Activated CD8-positive, alpha-beta T cell treated with anti-CD3 and anti-CD28 coated beads, Interleukin-2, amount 10 ng/mL, durations not matched to agents 7 days and 5 days (primary cell): Measurements from ENCODE around the gene POU2AF1. TPM values are rescaled to one million over a fixed set of nuclear protein-coding genes. Genes with fewer than 3 reads are reported as not detected.
"Not testable (repeated sequence)": the region's sequence is repeated elsewhere in the genome, so short reads cannot be mapped to it uniquely, and the experiment has no call there.

Experiments
- ATAC-seq: fragments of 150-1000 bp; cut with Tn5 transposase; one replicate; pipeline ENCODE4 v1.10.0; 2021; ENCODE audit warnings: moderate library complexity
- CTCF ChIA-PET: fragments of 350-600 bp; sonication (Branson Sonifier 250); formaldehyde crosslinking; loops from one replicate; lab custom pipeline; 2021; ENCODE audit warnings: antibody characterized with exemption; lab: Charles Lee
- POLR2A ChIA-PET: fragments of 350-600 bp; sonication (Branson Sonifier 250); formaldehyde crosslinking; loops from one replicate; lab custom pipeline; 2021; ENCODE audit warnings: antibody characterized with exemption; lab: Charles Lee
- DNase-seq: peaks from one replicate; pipeline ENCODE4 v3.0.0-alpha.2; 2020
- H3K27ac Mint-ChIP-seq: one replicate; pipeline ENCODE4 v1.8.0; 2021; ENCODE audit warnings: mild to moderate bottlenecking, mixed read lengths
- H3K27me3 Mint-ChIP-seq: one replicate; pipeline ENCODE4 v1.8.0; 2021; ENCODE audit warnings: low read depth, mixed read lengths
- H3K36me3 Mint-ChIP-seq: one replicate; pipeline ENCODE4 v1.8.0; 2021; ENCODE audit warnings: low read depth, mixed read lengths
- H3K4me1 Mint-ChIP-seq: one replicate; pipeline ENCODE4 v1.8.0; 2021; ENCODE audit warnings: low read depth, mixed read lengths
- H3K4me3 Mint-ChIP-seq: one replicate; pipeline ENCODE4 v1.8.0; 2021; ENCODE audit warnings: mild to moderate bottlenecking, mixed read lengths
- H3K9me3 Mint-ChIP-seq: one replicate; pipeline ENCODE4 v1.8.0; 2022; ENCODE audit warnings: mixed read lengths; ENCODE audit not compliant: insufficient read depth
- total RNA-seq, 2 experiments: library from RNA; stranded (reverse); gene quantifications; one replicate each; pipeline ENCODE4 v1.2.3, GENCODE V29; 2021

Gene POU2AF1
- total RNA-seq, 2 experiments from 2014 or later, result 1.7 to 2.4 TPM

GRCh38 chr11:111408789-111409727, 30.0 kb upstream of the POU2AF1 start:
- H3K4me3 Mint-ChIP-seq, result no peak overlapping the region
- CTCF ChIA-PET, result interaction anchor here (0.9 to 3.2 kb wide), 3 partner anchors 20 to 126 kb away, joined by 3 to 14 read pairs (median 3); no protein-coding TSS in a partner anchor
- H3K36me3 Mint-ChIP-seq, result no peaks in the 10 kb centered on the region
- peaks cover 4% of the 10 kb centered on the region for H3K9me3 Mint-ChIP-seq
- POLR2A ChIA-PET, result no interaction called here
- no peaks in the 10 kb centered on the region for H3K27me3 Mint-ChIP-seq
- H3K27ac Mint-ChIP-seq, result no peak overlapping the region
- ATAC-seq (no peak), DNase-seq (no peak)
- H3K4me1 Mint-ChIP-seq, result peaks cover 22% of the 10 kb centered on the region

DNA sequence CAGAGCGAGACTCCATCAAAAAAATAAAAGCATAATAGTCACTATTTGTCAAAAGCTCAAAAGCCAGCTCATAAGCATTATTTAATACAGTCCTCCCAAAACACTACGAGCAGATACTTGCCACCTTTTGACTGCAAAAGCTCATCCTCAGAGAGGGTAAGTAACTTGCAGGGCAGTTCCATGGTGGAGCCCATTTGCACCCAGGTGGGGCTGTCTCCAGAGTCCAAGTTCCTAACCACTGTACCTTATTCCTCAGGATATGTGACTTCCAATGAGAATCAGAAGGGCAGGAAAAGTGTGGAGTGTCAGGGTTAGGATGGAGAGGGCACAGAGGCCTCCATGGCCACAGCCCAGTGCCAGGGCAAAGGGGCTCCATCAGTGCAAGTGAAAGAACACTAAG, 28.6 kb upstream of the POU2AF1 start:
- Mint-ChIP-seq H3K4me1 (peaks cover 19% of the 10 kb centered on the region), H3K27me3 (no peaks in the 10 kb centered on the region), H3K9me3 (peaks cover 10% of the 10 kb centered on the region), H3K4me3 (no peak overlapping the region), H3K36me3 (no peaks in the 10 kb centered on the region), H3K27ac (no peak overlapping the region)
- ChIA-PET CTCF (interaction anchor here (0.6 to 0.7 kb wide), 2 partner anchors 15 to 51 kb away, joined by 3 read pairs; no protein-coding TSS in a partner anchor), POLR2A (no interaction called here)
- ATAC-seq, result no peak
- DNase-seq, result no peak

GRCh38 chr11:111406589-111406988, 27.5 kb upstream of the POU2AF1 start:
- H3K36me3 Mint-ChIP-seq, result no peaks in the 10 kb centered on the region
- ChIA-PET POLR2A (no interaction called here), CTCF (interaction anchor here (1.1 kb wide), 1 partner anchor 124 kb away, joined by 3 read pairs; no protein-coding TSS in a partner anchor)
- DNase-seq (no peak), ATAC-seq (no peak)
- no peak overlapping the region for H3K27ac Mint-ChIP-seq
- H3K4me3 Mint-ChIP-seq, result no peak overlapping the region
- H3K27me3 Mint-ChIP-seq, result no peaks in the 10 kb centered on the region
- peaks cover 19% of the 10 kb centered on the region for H3K4me1 Mint-ChIP-seq
- peaks cover 10% of the 10 kb centered on the region for H3K9me3 Mint-ChIP-seq

- Mint-ChIP-seq H3K9me3 (peaks cover 10% of the 10 kb centered on the region), H3K4me3 (no peak overlapping the region), H3K27ac (no peak overlapping the region), H3K4me1 (peaks cover 19% of the 10 kb centered on the region), H3K27me3 (no peaks in the 10 kb centered on the region), H3K36me3 (no peaks in the 10 kb centered on the region)
- CTCF ChIA-PET, result interaction anchor here (1.1 kb wide), 1 partner anchor 123 kb away, joined by 3 read pairs; no protein-coding TSS in a partner anchor
- ATAC-seq, result no peak
- DNase-seq, result no peak
- POLR2A ChIA-PET, result no interaction called here
Observed at GRCh38 chr11:111406091-111406490, 27.0 kb upstream of the POU2AF1 start.

- CTCF ChIA-PET, result interaction anchor here (1.1 kb wide), 1 partner anchor 123 kb away, joined by 3 read pairs; no protein-coding TSS in a partner anchor
- POLR2A ChIA-PET, result no interaction called here
- no peak overlapping the region for H3K4me3 Mint-ChIP-seq
- peaks cover 17% of the 10 kb centered on the region for H3K4me1 Mint-ChIP-seq
- DNase-seq (no peak), ATAC-seq (no peak)
- H3K9me3 Mint-ChIP-seq, result peaks cover 10% of the 10 kb centered on the region
- no peaks in the 10 kb centered on the region for H3K27me3 Mint-ChIP-seq
- H3K27ac Mint-ChIP-seq, result no peak overlapping the region
- no peaks in the 10 kb centered on the region for H3K36me3 Mint-ChIP-seq
Observed at GRCh38 chr11:111405551-111405950, 26.5 kb upstream of the POU2AF1 start.

DNA sequence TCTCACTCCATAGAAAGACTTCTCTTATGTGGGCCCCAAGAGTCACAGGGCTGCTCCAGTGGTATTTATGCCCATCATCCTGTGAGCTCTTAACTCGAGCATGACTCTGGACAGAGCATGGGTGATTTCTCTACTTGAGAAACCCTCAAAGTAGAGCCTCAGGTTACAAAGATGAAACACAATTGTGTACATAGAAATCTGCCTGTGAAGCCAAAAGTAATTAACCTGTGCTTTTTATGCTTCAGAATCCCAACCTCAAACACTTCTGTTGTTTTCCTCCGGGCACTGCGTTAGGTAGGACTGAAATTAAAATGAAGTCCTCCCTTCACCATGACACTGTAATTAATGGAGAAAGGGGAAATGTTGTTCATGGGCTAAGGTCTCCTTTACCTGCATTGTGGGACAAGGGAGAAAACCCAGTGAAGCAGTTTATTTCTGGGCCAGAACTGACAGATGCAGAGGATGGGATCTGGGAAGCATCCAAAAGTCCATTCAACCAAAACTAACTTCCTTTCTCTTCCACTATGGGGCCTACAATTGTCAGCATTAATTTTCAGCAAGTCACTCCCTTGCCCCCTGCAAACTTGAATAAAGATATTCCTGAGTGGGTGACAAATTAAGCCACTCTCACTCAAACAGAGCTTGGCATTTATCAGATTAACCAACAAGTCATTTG, 24.1 kb upstream of the POU2AF1 start:
- H3K9me3 Mint-ChIP-seq, result peaks cover 10% of the 10 kb centered on the region
- H3K4me1 Mint-ChIP-seq, result peaks cover 17% of the 10 kb centered on the region
- ChIA-PET CTCF (interaction anchor here (1.2 kb wide), 1 partner anchor 20 kb away, joined by 3 read pairs; no protein-coding TSS in a partner anchor), POLR2A (no interaction called here)
- H3K4me3 Mint-ChIP-seq, result no peak overlapping the region
- no peak for DNase-seq
- H3K27ac Mint-ChIP-seq, result no peak overlapping the region
- no peaks in the 10 kb centered on the region for H3K36me3 Mint-ChIP-seq
- H3K27me3 Mint-ChIP-seq, result no peaks in the 10 kb centered on the region
- ATAC-seq, result no peak

- Mint-ChIP-seq H3K27ac (no peak overlapping the region), H3K27me3 (no peaks in the 10 kb centered on the region), H3K36me3 (no peaks in the 10 kb centered on the region), H3K4me1 (peaks cover 17% of the 10 kb centered on the region), H3K4me3 (no peak overlapping the region), H3K9me3 (peaks cover 10% of the 10 kb centered on the region)
- CTCF ChIA-PET, result interaction anchor here (1.2 kb wide), 1 partner anchor 21 kb away, joined by 3 read pairs; no protein-coding TSS in a partner anchor
- ATAC-seq (no peak), DNase-seq (no peak)
- POLR2A ChIA-PET, result no interaction called here
Observed at GRCh38 chr11:111402411-111402810, 23.3 kb upstream of the POU2AF1 start.

GRCh38 chr11:111401957-111402356, 22.9 kb upstream of the POU2AF1 start:
- DNase-seq, POLR2A ChIA-PET, H3K27me3 Mint-ChIP-seq, H3K4me3 Mint-ChIP-seq, H3K36me3 Mint-ChIP-seq, H3K9me3 Mint-ChIP-seq, H3K27ac Mint-ChIP-seq, ATAC-seq, CTCF ChIA-PET: not testable (repeated sequence)
- peaks cover 17% of the 10 kb centered on the region for H3K4me1 Mint-ChIP-seq

DNA sequence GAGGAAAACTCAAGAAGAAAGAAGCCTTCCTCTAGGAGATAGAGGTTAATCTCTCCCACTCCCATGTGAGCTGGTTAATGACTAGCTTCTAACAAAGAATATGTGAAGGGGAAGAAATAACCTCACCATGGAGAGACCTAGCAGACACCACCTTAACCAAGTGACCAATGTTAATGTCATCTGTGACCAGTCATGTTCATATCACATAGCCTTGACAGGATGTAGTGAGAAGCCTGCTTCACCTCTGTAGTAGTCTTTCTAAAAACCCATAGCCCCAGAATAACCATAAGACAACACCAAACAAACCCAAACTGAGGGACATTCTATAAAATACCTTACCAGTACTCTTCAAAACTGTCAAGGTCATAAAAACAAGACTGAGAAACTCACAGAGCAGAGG, 21.5 kb upstream of the POU2AF1 start:
- Mint-ChIP-seq H3K4me1 (peaks cover 17% of the 10 kb centered on the region), H3K36me3 (no peaks in the 10 kb centered on the region), H3K9me3 (peaks cover 10% of the 10 kb centered on the region), H3K27me3 (peaks cover 3% of the 10 kb centered on the region), H3K27ac (no peak overlapping the region), H3K4me3 (no peak overlapping the region)
- no peak for DNase-seq
- CTCF ChIA-PET, result interaction anchor here (1.1 to 1.3 kb wide), 2 partner anchors 28 to 46 kb away, joined by 3 to 5 read pairs; no protein-coding TSS in a partner anchor
- no peak for ATAC-seq
- POLR2A ChIA-PET, result no interaction called here

GRCh38 chr11:111399187-111400031, 20.3 kb upstream of the POU2AF1 start:
- CTCF ChIA-PET, result interaction anchor here (0.7 to 1.3 kb wide), 8 partner anchors 13 to 115 kb away, joined by 3 to 5 read pairs (median 3); partner anchors contain the start of gene POU2AF1

DNA sequence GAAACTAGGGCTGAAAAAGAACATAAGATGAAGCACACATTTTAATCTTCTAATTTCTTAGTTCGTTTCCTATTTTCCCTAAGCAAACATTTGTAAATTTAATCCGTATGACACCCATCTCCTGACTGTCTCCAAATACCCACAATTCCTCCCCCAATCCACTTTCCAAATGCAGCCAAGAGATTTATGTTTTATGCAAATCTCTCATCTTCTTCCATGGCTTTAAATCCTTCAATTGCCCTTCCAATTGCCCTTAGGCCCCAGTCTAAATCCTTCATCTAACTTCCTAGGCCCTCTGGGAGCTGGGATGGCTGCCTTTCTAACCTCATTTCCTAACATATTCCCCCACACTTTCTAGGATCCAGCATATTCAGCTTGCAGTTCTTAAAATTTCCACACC, 18.0 kb upstream of the POU2AF1 start:
- no peak for DNase-seq
- ChIA-PET POLR2A (interaction anchor here (1.0 kb wide), 1 partner anchor 20 kb away, joined by 3 read pairs; no protein-coding TSS in a partner anchor), CTCF (interaction anchor here (0.5 to 1.1 kb wide), 3 partner anchors 23 to 150 kb away, joined by 3 read pairs; no protein-coding TSS in a partner anchor)
- peaks cover 17% of the 10 kb centered on the region for H3K4me1 Mint-ChIP-seq
- H3K27ac Mint-ChIP-seq, result no peak overlapping the region
- no peaks in the 10 kb centered on the region for H3K36me3 Mint-ChIP-seq
- no peaks in the 10 kb centered on the region for H3K9me3 Mint-ChIP-seq
- no peak overlapping the region for H3K4me3 Mint-ChIP-seq
- ATAC-seq, result no peak
- H3K27me3 Mint-ChIP-seq, result peaks cover 3% of the 10 kb centered on the region

More at GRCh38 chr11:111399187-111400031, 20.3 kb upstream of the POU2AF1 start:
- no peak for DNase-seq
- POLR2A ChIA-PET, result interaction anchor here (1.4 kb wide), 1 partner anchor 20 kb away, joined by 3 read pairs; the partner anchor contains the start of gene POU2AF1
- Mint-ChIP-seq H3K36me3 (no peaks in the 10 kb centered on the region), H3K4me3 (no peak overlapping the region), H3K27me3 (peaks cover 3% of the 10 kb centered on the region), H3K4me1 (peaks cover 17% of the 10 kb centered on the region), H3K27ac (no peak overlapping the region), H3K9me3 (peaks cover 6% of the 10 kb centered on the region)
- no peak for ATAC-seq
